Measurements from ENCODE around the gene GK.

GK gene

DNA sequence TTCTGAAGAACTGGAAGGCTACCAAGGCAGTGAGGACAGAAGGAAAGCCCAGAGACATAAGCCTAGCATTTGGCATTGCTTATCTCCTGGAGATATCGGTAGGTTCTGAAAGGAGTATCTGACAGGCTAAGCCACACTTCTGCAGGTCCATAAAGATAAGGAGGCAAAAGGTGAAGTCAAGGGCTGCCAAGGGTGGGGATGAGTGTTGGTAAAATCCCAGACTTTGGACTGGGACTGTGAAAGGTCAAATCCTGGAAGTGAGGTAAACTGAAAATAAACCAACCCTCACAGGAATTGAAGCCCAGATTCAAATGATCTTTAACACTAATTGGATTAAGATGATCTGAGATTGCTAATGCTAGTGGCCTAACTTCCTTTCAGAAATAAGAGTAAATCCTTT lies 27.4 kb downstream of the GK start:
- TF ChIP-seq, protein P1, sequence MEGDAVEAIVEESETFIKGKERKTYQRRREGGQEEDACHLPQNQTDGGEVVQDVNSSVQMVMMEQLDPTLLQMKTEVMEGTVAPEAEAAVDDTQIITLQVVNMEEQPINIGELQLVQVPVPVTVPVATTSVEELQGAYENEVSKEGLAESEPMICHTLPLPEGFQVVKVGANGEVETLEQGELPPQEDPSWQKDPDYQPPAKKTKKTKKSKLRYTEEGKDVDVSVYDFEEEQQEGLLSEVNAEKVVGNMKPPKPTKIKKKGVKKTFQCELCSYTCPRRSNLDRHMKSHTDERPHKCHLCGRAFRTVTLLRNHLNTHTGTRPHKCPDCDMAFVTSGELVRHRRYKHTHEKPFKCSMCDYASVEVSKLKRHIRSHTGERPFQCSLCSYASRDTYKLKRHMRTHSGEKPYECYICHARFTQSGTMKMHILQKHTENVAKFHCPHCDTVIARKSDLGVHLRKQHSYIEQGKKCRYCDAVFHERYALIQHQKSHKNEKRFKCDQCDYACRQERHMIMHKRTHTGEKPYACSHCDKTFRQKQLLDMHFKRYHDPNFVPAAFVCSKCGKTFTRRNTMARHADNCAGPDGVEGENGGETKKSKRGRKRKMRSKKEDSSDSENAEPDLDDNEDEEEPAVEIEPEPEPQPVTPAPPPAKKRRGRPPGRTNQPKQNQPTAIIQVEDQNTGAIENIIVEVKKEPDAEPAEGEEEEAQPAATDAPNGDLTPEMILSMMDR (IDR thresholded peaks at IDR 0.05; ENCODE audit: low read depth, low read length): no peak
- H3K4me3 ChIP-seq (ENCODE audit: low read depth, low read length): no peak overlapping the region

DNA sequence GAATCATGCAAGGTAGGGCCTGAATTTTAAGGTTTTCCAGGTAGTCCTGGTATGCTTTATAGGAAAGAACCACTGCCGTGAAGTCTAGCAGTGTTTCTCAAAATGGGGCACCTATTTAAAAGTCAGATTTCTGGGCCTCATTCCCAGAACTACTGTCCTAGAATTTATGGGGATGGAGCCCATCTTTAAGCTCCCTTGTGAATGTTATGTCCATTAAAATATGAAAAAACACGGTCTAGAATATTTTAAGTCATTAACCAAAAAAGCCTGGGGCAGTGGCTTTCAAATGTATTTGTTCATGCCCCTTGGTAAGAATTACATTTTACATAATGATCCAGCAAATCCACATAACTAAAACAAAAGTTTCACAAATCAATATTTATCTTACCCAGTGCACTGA lies 35.4 kb downstream of the GK start:
- TF ChIP-seq, protein P1 (IDR thresholded peaks at IDR 0.05; ENCODE audit: low read depth, low read length): no peak
- no peak overlapping the region for H3K4me3 ChIP-seq (ENCODE audit: low read depth, low read length)

DNA sequence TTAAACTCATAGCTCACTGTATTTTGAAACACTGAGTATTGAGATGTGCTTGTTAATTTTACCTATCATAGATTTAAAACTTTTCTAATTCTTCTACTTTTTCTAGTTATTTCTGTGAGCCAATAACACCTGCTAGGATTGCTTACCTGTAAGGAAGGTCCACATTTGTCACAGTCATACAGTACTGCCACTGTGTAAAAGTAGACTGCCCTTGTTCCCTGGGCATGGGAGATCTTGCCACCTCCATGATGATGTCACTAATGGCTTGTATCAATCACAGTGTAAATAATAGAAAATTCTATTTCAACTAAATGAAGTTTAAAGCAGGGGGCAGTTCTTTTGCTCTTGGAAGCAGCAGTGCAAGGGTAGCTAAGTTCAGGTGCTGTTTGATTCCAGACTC lies 35.9 kb downstream of the GK start:
- TF ChIP-seq, protein P1 (IDR thresholded peaks at IDR 0.05; ENCODE audit: low read depth, low read length): no peak
- no peak overlapping the region for H3K4me3 ChIP-seq (ENCODE audit: low read depth, low read length)

DNA sequence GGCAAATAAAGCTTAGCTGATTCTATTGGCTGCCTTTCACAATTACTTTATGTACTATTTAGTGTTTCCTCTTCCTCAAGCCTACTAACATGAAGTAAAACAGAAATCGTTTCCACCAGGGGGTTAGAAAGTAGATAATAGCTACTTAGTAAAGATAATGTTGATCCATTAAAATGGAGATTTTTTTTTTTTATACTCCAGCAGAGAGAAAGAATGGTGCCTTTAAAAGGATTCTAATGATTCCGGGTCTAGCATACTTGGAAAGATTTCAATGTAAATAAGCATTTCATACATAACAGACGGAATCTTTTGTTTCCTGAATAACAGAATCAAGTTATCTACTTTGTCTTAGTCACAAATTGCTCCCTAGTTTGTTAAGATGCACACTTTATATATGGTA lies 37.1 kb downstream of the GK start:
- TF ChIP-seq, protein P1 (IDR thresholded peaks at IDR 0.05; ENCODE audit: low read depth, low read length): no peak

DNA sequence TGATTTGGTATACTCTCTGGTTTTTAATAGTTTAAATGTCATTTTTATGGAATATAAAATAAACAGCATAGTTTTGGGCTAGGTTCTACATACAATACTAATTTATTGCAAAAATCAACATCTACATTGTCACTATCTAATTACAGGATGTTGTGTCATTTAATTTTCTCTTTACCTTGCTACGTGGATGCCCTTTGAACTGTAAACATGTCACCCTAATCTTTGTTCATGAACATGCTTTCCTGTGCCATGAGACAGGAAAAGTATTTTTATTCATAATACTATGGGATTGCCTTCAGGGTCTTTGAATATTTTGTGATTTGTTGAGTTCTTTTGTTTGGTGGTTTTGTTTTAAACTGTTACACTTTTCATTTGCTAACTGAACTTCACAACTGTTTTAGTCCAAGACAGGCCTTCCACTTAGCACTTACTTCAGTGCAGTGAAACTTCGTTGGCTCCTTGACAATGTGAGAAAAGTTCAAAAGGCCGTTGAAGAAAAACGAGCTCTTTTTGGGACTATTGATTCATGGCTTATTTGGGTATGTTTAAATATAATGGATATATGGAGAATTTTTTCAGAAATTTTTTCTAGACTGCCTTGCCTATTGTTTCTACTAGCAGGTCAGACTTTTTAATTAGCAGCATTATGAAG lies 40.9 kb downstream of the GK start:
- TF ChIP-seq, protein P1 (IDR thresholded peaks at IDR 0.05; ENCODE audit: low read depth, low read length): no peak
- no peak overlapping the region for H3K4me3 ChIP-seq (ENCODE audit: low read depth, low read length)

More for the DNA sequence above, 37.1 kb downstream of the GK start:
- no peak overlapping the region for H3K4me3 ChIP-seq (ENCODE audit: low read depth, low read length)

DNA sequence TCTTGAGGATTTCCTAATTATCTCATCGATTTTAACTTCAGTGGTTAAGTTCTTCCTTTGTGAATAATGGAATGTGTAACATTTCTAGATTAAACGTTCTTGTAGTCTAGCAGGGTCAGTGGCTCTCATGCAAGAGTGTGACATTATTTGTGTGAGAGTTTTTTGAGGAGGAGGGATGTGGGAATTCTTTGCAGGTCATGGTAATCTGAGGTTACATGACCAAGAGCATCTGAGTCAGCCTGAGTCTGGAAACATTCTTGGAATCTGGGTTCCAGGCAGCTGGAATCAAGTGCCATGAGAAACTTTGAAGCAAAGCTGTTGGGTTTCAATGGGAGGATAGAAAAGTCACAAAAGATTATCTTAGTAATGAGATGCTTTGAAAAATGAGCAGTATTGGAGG lies 49.5 kb downstream of the GK start:
- TF ChIP-seq, protein P1 (IDR thresholded peaks at IDR 0.05; ENCODE audit: low read depth, low read length): no peak

DNA sequence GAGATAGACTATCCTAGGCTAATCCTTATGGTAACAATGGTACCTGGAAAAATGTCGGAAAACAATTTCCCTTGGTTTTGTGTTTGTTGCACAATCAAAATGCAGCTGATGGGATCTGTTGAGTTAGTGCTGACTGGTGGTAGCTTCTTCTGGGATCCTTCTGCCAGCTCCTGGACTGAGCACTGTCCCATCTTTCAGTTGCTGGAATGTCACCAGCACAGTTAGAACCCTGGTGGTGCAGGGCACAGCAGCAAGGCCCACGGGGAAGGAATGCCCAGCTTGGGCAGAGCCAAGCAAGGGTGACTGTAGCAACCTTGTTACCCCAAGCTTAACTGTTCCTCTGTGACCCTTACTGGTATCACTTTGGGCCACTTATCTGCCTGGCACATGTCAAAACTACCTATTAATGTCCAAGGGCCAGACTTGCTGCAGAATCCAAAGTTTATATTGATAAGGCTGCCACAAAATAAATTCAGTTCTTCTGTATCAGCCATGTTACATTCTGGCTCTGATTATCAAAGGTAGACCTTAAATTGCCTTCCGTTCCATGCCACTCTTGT lies 53.1 kb downstream of the GK start:
- no peak overlapping the region for H3K4me3 ChIP-seq (ENCODE audit: low read depth, low read length)
- TF ChIP-seq, protein P1 (IDR thresholded peaks at IDR 0.05; ENCODE audit: low read depth, low read length): no peak

More for the DNA sequence above, 49.5 kb downstream of the GK start:
- H3K4me3 ChIP-seq (ENCODE audit: low read depth, low read length): no peak overlapping the region
